HG03025 (cell line): ENCODE measurements around the gene DNAH11.
"Not testable (repeated sequence)": the region's sequence is repeated elsewhere in the genome, so short reads cannot be mapped to it uniquely, and the experiment has no call there.

Experiments used
- ATAC-seq: cut with Tn5 transposase; IDR thresholded peaks from one replicate; pipeline ENCODE4 v1.9.1; 2021; ENCODE audit warnings: mild to moderate bottlenecking, moderate library complexity; ENCODE audit not compliant: unreplicated experiment, low FRiP score

DNAH11 gene

GRCh38 chr7:21542891-21543527 lies at the start of gene DNAH11:
Gene DNAH11, plus strand, starts transcription at chr7:21543039. Its CDS starts 207 bp downstream, at chr7:21543246.
- ATAC-seq: peak; percentile 68

- ATAC-seq: no peak
These were observed 47.1 kb upstream of the DNAH11 start for GRCh38 chr7:21495731-21496130.

GRCh38 chr7:21497072-21497471 lies 45.8 kb upstream of the DNAH11 start:
- no peak for ATAC-seq

GRCh38 chr7:21500117-21500832 lies 42.6 kb upstream of the DNAH11 start:
- ATAC-seq: no peak

GRCh38 chr7:21504021-21504420 lies 38.8 kb upstream of the DNAH11 start:
- no peak for ATAC-seq

- no peak for ATAC-seq
These were observed 35.1 kb upstream of the DNAH11 start for GRCh38 chr7:21507627-21508343.

GRCh38 chr7:21508538-21508937 lies 34.3 kb upstream of the DNAH11 start:
- ATAC-seq: no peak

GRCh38 chr7:21514062-21514461 lies 28.8 kb upstream of the DNAH11 start:
- no peak for ATAC-seq

- ATAC-seq: no peak
These were observed 18.2 kb upstream of the DNAH11 start for GRCh38 chr7:21524680-21525079.

GRCh38 chr7:21526007-21526406 lies 16.8 kb upstream of the DNAH11 start:
- ATAC-seq: no peak

GRCh38 chr7:21526448-21526847 lies 16.4 kb upstream of the DNAH11 start:
- no peak for ATAC-seq

- not testable (repeated sequence) for ATAC-seq
These were observed 10.4 kb upstream of the DNAH11 start for GRCh38 chr7:21532485-21532884.

GRCh38 chr7:21533646-21534045 lies 9.2 kb upstream of the DNAH11 start:
- not testable (repeated sequence) for ATAC-seq

- not testable (repeated sequence) for ATAC-seq
These were observed 6.3 kb upstream of the DNAH11 start for GRCh38 chr7:21536445-21537118.

- no peak for ATAC-seq
These were observed 3.8 kb upstream of the DNAH11 start for GRCh38 chr7:21538936-21539495.

GRCh38 chr7:21543528-21544302 lies 876 bp downstream of the DNAH11 start:
- peak; percentile 17 for ATAC-seq

GRCh38 chr7:21544303-21544656 lies 1.4 kb downstream of the DNAH11 start:
- no peak for ATAC-seq

- ATAC-seq: no peak
These were observed 1.9 kb downstream of the DNAH11 start for GRCh38 chr7:21544715-21545114.

GRCh38 chr7:21547501-21547900 lies 4.7 kb downstream of the DNAH11 start:
- ATAC-seq: no peak

- ATAC-seq: no peak
These were observed 5.7 kb downstream of the DNAH11 start for GRCh38 chr7:21548491-21548890.
